Lung (tissue), 12 donors: ENCODE data around the gene SLC25A19. TPM values are rescaled to one million over a fixed set of nuclear protein-coding genes. Genes with fewer than 3 reads are reported as not detected.
A peak's percentile ranks its signal among the peaks of the same experiment; 100 is the strongest.

Source experiments
- ATAC-seq: fragments of 200-7000 bp; cut with Tn5 transposase; one replicate; pipeline ENCODE4 v1.9.1; 2020; ENCODE audit warnings: moderate number of reproducible peaks; ENCODE audit not compliant: insufficient read depth, low FRiP score
- DNase-seq, 3 donors: peaks; one replicate each; pipeline ENCODE4 v3.0.0-alpha.2; 2013 to 2017
- H3K27ac ChIP-seq, 2 donors: one replicate each; pipeline ENCODE4 v1.5.1; 2013; ENCODE audit warnings: mild to moderate bottlenecking in 2 of 2, moderate library complexity in 2 of 2, control low read depth in 1 of 2, inconsistent platforms in 1 of 2, low read depth in 1 of 2, low read length in 1 of 2
- H3K27me3 ChIP-seq, 3 donors: one replicate each; pipeline ENCODE4 v1.5.1; 2013; ENCODE audit warnings: low read length in 2 of 3; ENCODE audit not compliant: control insufficient read depth in 3 of 3, insufficient read depth in 3 of 3
- H3K36me3 ChIP-seq, 4 donors: one replicate each; pipeline ENCODE4 v1.5.1; 2013; ENCODE audit warnings: low read length in 4 of 4, mild to moderate bottlenecking in 1 of 4, moderate library complexity in 1 of 4; ENCODE audit not compliant: control insufficient read depth in 4 of 4, insufficient read depth in 4 of 4
- H3K4me1 ChIP-seq, 5 donors: one replicate each; pipeline ENCODE4 v1.5.1; 2013; ENCODE audit warnings: low read length in 5 of 5, mild to moderate bottlenecking in 2 of 5, moderate library complexity in 1 of 5; ENCODE audit not compliant: control insufficient read depth in 5 of 5, insufficient read depth in 5 of 5
- H3K4me3 ChIP-seq: one replicate; pipeline ENCODE4 v1.5.1; 2013; ENCODE audit warnings: mild to moderate bottlenecking, control low read depth, moderate library complexity
- H3K9ac ChIP-seq, 2 donors: one replicate each; pipeline ENCODE4 v1.5.1; 2013; ENCODE audit warnings: low read length in 2 of 2, control low read depth in 1 of 2; ENCODE audit not compliant: insufficient read depth in 1 of 2
- H3K9me3 ChIP-seq, 4 donors: one replicate each; pipeline ENCODE4 v1.5.1; 2013; ENCODE audit warnings: low read length in 3 of 4, mild to moderate bottlenecking in 1 of 4, moderate library complexity in 1 of 4; ENCODE audit not compliant: control insufficient read depth in 4 of 4, insufficient read depth in 3 of 4
- WGBS, 2 donors: extraction: QIAGEN DNeasy Blood & Tissue Kit; methylation state at CpG; one replicate each; pipeline ENCODE4 v1.1.7; 2013; 5-methylcytosine and 5-hydroxymethylcytosine counted together
- polyA plus RNA-seq, 2 donors: library from polyadenylated mRNA; stranded (reverse); fragments of 200-250 nt; gene quantifications; one replicate each; pipeline ENCODE4 v1.2.1, GENCODE V29; 2013
- total RNA-seq, 2 donors: library from RNA; depleted of rRNA in 1 of 2; stranded (reverse); fragments of >200 nt in 1 of 2; gene quantifications; one replicate each; pipeline ENCODE4 v1.2.1, GENCODE V29; 2014 to 2021
- TF ChIP-seq, protein P1 (sequence below): IDR thresholded peaks from 2 replicates; pipeline ENCODE4 v1.5.1; 2012; ENCODE audit warnings: mild to moderate bottlenecking; ENCODE audit errors: control extremely low read depth, extremely low read depth
- donor health status: control.
- donor health status: control.
- donor health status: Bipolar disorder and iron deficiency.
- donor health status: healthy.
- donor health status: DM: yes; HTN: yes; CAD: no.

SLC25A19 gene
- total and polyA plus RNA-seq, 4 donors: 9.8 to 27.4 (median 24.0) TPM

DNA sequence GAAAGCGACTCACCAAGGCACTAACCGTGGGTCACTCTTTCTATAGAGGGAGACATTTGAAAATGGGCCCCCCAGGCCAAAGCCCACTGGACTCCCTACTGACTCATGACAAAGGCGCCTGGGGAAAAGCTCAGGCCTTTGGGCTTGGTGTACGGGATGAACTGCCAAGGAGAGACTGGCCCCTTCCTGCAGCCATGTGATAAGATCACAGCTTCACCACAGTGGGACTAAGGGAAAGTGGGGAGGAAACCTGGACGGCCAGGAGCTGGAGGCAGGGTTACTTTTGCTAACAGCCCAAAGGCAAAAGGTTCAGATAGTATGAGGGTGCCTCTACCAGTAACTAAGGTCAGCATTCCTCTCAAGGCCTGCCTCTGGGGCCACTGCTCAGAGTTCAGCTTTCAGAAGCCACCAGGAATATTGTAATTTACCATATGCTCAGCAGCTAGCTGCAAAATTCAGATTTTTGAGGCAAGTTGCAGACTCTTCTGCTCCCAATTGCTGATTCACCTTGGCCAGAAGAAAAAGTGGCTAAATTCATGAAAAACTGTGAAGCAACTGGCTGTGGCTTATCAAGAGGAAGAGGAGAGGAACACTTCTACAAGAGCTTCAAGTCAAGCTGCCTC is 37.1 kb upstream of the SLC25A19 start:
- Histone ChIP-seq H3K9ac (no peak overlapping the region), H3K36me3 (peaks cover 5 to 20% (median 8%) of the 10 kb centered on the region in 4 donors), H3K4me3 (no peak overlapping the region), H3K4me1 (peaks cover 0 to 8% (median 0%) of the 10 kb centered on the region in 5 donors), H3K27ac (peak overlapping the region; percentile 54 to 58), H3K9me3 (no peaks in the 10 kb centered on the region), H3K27me3 (no peaks in the 10 kb centered on the region)
- TF ChIP-seq, protein P1, sequence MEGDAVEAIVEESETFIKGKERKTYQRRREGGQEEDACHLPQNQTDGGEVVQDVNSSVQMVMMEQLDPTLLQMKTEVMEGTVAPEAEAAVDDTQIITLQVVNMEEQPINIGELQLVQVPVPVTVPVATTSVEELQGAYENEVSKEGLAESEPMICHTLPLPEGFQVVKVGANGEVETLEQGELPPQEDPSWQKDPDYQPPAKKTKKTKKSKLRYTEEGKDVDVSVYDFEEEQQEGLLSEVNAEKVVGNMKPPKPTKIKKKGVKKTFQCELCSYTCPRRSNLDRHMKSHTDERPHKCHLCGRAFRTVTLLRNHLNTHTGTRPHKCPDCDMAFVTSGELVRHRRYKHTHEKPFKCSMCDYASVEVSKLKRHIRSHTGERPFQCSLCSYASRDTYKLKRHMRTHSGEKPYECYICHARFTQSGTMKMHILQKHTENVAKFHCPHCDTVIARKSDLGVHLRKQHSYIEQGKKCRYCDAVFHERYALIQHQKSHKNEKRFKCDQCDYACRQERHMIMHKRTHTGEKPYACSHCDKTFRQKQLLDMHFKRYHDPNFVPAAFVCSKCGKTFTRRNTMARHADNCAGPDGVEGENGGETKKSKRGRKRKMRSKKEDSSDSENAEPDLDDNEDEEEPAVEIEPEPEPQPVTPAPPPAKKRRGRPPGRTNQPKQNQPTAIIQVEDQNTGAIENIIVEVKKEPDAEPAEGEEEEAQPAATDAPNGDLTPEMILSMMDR: no peak
- DNase-seq (no peak), ATAC-seq (no peak)
- 29 to 47% methylated on average over 5 of the region's 5 CpGs for WGBS, 2 donors

DNA sequence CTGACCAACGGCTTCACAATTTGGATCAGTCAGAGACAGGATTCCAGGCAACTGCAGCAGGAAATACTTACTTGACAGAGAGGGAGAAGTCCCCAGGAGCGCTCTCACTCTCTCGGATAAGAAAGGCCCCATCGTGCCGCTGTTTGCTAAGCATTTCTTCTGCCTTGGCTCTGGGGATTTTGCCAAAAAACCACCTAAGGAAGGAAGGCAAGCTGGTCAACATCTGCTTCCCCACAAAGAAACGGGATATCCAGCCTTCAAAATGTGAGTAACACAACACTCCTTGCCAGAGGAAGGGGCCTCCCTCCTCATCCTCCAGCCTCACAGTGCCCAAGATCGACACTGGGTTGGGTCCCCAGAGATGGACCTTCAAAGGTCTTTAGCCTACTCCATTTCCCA is 36.6 kb upstream of the SLC25A19 start:
- Histone ChIP-seq H3K27me3 (no peaks in the 10 kb centered on the region), H3K9me3 (no peaks in the 10 kb centered on the region), H3K4me1 (peaks cover 0 to 8% (median 0%) of the 10 kb centered on the region in 5 donors), H3K27ac (peak overlapping the region; percentile 54 to 58), H3K36me3 (peaks cover 5 to 21% (median 9%) of the 10 kb centered on the region in 4 donors), H3K4me3 (no peak overlapping the region), H3K9ac (no peak overlapping the region)
- TF ChIP-seq, protein P1: no peak
- DNase-seq: peak in 1 of 3 donors; percentile 47
- WGBS, 2 donors: 20 to 34% methylated on average over 7 of the region's 7 CpGs
- no peak for ATAC-seq

DNA sequence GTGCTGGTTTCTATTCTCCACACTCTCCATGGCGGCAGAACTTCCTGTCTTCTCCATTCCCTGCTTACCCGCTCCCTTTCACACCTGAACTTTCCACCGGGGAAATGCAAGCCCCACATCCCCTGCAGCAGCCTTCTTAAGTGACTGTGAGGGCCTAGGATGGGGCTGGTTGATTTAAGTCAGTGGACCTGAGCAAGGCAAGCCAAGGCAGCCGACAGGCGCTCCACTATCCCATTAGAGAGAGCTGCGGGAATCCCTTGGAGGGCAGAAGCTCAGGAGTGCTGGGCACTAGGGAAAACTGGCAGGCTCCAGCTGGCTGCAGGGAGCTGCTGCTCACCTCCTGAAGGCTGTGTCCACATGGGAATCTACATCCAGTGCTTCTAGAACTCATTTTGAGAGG is 36.1 kb upstream of the SLC25A19 start:
- Histone ChIP-seq H3K36me3 (peaks cover 7 to 24% (median 10%) of the 10 kb centered on the region in 4 donors), H3K27ac (peak overlapping the region; percentile 54 to 58), H3K9ac (no peak overlapping the region), H3K4me1 (peaks cover 0 to 8% (median 0%) of the 10 kb centered on the region in 5 donors), H3K4me3 (no peak overlapping the region), H3K9me3 (no peaks in the 10 kb centered on the region), H3K27me3 (no peaks in the 10 kb centered on the region)
- TF ChIP-seq, protein P1: no peak
- no peak for DNase-seq
- no peak for ATAC-seq
- WGBS, 2 donors: 65 to 73% methylated on average over 6 of the region's 6 CpGs
